Bladder microvascular endothelial cell (primary cell): ENCODE measurements around the gene TRIM28. TPM values are rescaled to one million over a fixed set of nuclear protein-coding genes. Genes with fewer than 3 reads are reported as not detected.

Experiments used
- total RNA-seq: library from RNA; depleted of rRNA; stranded (reverse); fragments of >200 nt; gene quantifications from 2 replicates; pipeline ENCODE4 v1.2.3, GENCODE V29; 2014

Gene TRIM28
- total RNA-seq = 287 and 532 TPM in 2 replicates

DNA sequence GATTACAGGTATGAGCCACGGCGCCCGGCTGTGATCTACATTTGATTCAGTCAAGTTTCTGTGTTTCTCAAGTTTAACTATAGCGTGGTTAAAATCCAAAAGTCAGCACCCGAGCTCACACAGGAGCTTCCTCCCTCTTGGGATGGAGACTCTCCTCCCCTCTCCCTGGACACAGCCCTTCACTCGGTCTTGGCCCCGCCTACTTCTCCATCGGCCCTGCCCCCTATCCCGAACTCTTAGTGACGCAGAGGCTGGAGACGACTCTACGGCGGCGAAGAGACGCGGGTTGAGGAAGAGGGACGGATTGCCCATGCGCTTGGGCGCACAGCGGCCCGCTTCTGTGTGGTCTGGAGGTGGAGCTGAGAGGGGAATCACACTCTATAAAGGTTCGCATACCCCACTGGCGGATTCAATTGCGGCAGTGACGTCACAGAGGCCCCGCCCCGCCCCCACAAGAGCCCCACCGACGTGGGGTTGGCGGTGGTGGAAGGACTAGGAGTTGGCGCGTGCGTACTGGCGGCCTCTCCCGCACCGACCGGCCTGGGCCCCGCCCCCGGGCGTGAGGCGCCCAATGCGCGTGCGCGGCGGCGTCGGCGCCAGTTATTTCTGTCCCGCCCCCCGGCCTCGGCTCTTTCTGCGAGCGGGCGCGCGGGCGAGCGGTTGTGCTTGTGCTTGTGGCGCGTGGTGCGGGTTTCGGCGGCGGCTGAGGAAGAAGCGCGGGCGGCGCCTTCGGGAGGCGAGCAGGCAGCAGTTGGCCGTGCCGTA is at the start of gene TRIM28:
Gene TRIM28, plus strand, starts transcription at position 239 of the 765 bp plus-strand sequence. CDS start 694 bp downstream, outside the sequence.

DNA sequence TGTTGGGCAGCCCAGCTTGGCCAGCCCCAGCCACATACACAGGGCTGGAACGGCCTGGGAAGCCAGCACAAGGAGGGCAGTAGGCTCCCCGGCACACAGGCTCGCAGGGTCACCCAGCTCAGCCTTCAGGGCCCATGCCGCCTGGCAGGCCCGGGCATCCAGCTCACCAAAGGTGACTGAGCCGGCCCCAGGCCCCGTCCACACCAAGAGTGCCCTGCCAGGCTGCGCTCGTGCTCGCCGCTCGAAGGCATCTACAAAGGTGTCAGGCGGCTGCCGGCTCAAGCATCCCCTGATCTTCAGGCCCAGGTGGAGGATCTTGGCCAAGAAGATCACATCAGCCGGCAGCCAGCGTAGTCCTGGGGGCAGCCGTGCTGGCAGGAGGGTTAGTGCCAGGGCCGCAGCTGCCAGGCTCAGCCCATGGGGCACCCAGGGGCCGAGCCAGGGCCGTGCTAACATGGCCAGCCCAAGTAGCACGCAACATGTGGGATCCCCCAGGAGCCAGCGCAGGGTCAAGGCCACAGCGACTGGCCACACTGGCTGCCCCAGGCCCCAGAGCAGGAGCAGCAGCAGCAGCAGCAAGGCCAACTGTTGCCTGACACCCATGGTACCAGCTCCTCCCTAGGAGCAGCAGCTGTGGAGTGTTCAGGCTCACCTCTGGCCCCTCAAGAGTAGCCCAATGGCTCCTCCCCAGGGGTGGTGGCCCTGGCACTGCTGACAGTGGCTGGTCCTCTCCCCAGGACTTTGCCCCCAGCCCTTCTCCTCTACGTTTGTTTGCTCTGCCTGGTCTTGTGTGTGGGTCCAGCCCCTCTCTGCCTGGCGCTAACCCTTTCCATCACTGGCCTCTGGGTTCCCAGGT is 32.3 kb upstream of the TRIM28 start, which contains the start of gene SLC27A5:
Gene SLC27A5, minus strand, starts transcription at position 640 of the 856 bp plus-strand sequence. Its CDS starts 37 bp downstream, at position 603.

DNA sequence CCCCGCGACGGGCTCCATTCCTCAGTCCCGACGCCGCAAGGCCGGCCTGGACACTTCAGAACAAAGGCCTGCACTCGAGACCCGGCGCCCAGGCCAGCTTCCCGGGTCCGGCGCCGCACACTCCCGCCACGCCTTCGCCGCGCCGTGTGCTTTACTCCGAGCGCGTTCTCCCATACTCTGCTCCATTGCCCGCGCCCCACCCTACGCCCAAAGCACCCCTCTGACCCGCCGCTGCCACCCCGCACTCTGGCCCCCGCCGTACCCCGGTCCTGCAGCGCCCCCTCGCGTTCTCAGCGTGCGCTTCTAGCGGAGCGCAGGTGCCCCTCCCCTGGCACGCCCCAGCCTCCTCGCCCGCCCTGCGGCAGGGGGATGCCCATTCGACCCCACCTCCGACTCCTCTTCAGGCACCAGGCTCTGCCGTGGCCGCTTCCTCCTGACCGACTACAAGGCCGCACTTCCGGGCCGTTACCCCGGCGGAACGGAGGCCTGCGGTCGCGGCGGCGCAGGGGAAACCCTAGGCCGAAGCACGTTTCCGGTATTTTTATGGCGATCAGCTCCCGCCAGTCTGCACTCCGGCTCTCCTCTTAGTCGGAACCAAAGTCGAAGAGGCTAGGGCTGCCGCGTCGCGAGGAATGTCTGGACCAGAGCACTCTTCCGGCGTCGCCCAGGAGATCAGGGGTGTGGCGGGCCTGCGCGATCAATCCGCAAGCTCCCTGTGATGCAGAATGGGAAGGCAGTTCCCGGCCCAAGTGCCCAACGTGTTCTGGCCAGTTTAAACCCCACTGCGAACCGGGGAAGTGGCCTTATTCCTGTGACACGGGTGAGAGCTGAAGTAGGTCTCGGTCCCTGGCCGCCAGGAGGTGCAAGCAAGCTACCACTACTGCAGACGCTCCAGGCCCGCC is 24.3 kb upstream of the TRIM28 start, which contains the start of gene ZBTB45:
Gene ZBTB45, minus strand, starts transcription at position 456 of the 902 bp plus-strand sequence. CDS start 2,137 bp downstream, outside the sequence.

DNA sequence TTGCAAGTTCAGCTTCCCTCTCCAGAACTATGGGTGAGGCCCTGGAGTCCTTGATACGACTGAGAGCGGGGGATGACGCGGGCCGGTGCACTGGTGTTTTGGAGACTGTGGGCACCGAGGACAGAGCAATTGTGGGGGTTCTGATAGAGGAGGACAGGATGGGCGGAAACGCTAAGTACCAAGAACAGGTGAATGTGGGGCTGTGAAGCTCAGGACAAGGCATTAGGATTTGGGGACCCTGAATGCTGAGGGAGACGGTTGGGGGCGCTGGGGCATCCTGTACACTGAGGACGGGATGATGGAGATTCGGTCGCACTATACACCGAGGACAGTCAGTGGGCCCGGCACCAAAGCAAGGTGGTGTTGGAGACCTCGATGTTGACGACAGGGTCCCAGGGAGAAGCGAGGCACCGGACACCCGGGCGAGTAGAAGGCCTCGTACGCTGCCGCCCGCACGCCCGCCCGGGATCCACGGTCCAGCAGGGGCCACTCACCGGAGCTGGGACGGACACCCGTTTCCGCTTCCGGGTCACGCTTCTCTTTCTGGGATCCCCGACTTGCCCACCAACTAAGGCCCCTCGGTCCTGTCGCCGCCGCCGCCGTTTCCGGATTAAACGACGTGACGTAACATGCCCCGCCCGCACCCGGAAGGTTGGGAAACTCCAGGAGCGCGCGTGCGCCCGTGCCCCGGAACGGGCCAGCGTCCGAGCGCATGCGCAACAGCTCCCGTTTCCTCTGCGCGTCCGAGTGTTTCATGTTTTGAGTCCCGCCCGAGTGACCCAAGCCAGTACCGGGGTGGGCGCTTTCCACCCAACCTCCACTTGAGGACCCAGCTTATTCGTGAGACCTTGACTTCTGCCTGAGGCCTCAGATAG is 10.9 kb downstream of the TRIM28 start, which contains the start of gene CHMP2A:
Gene CHMP2A, minus strand, starts transcription at position 612 of the 875 bp plus-strand sequence. CDS start 893 bp downstream, outside the sequence.

DNA sequence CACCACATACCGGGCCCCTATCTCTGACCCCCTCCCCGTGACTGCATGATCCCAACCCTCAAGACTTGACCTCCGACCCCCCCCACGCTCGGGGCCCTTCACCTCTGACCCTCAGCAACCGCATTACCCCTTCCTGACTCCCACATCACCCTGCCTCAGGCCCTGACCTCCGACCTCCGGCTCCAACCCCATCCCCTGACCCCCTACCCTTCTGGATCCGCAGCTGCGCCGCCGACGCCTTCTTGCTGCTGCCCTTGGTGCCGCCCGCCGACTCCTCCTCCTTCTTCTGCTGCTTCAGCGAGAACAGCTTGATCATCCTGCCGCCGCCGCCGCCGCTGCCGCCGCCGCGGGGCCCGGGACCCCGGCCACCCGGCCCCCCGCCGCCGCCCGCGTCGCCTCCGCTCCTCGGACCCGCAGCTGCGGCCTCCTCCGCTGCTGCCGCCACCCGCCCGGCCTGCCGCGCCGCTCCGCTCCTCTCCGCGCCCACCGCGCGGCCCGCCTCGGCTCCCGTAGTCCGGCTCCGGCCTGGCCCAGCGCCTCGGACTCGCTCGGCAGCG is 14.3 kb downstream of the TRIM28 start, which contains the start of gene UBE2M:
Gene UBE2M, minus strand, starts transcription at position 546 of the 557 bp plus-strand sequence. Its CDS starts 230 bp downstream, at position 316.

DNA sequence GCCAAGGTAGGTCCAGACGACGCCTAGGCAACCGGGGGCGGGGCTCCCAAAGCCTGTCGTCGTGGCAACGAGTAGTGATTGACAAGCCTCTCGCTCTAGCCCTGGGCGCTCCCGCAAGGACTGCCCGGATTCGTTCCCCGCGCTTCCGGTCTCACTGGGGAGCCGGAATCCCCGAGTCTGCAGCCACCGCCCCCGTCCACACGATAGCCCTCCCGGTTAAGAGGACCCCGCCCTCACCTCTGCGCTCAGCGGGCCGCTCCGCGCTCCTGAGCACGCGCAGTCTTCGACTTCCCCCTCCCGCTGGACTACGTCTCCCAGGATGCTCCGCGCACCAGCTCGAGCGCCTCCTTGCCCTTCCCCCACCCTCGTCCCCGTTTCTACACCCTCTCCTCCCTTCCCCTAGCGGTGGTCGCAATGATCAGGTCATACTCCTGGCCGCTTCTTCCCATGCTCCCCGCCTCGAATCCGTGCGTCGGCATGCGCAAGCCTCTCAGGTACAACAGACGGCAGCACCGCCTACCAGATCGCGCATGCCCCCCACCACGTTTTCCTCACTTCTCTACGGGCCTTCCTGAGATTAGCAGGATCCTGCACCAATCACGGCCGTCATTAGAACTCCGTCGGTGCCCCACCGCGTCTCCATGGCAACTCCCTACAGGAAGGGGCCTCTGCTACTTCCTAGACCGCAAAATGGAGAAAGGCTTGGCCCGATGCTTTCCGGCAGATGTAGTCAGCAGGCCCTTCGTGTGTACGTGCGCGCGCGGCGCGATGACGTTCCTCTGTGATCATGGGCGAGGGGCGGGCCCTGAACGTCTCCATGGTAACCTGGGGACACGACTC is 29.2 kb downstream of the TRIM28 start, which contains the start of gene MZF1:
Gene MZF1, minus strand, starts transcription at position 518 of the 840 bp plus-strand sequence. CDS start 1,946 bp downstream, outside the sequence.

Other genes with a start within 250 kb of the TRIM28 start
- 17.0 and 32.5 TPM in 2 replicates for gene ERVK3-1, start 238.7 kb upstream of the TRIM28 start, total RNA-seq
- 1.3 and 3.3 TPM in 2 replicates for gene ZSCAN22, start 217.1 kb upstream of the TRIM28 start, total RNA-seq
- gene A1BG, start 190.6 kb upstream of the TRIM28 start, total RNA-seq = 2.5 and 2.9 TPM in 2 replicates
- 0.81 and 1.6 TPM in 2 replicates for gene ZNF497, start 181.3 kb upstream of the TRIM28 start, total RNA-seq
- 1.2 and 1.9 TPM in 2 replicates for gene ZNF837, start 163.0 kb upstream of the TRIM28 start, total RNA-seq
- gene RPS5, start 156.8 kb upstream of the TRIM28 start, total RNA-seq = 1,823 and 2,576 TPM in 2 replicates
- gene RNF225, start 148.4 kb upstream of the TRIM28 start, total RNA-seq = not detected in 2 replicates
- gene ZNF584, start 135.4 kb upstream of the TRIM28 start, total RNA-seq = 7.6 and 11.8 TPM in 2 replicates
- 3.7 and 6.3 TPM in 2 replicates for gene ZNF132, start 103.9 kb upstream of the TRIM28 start, total RNA-seq
- 5.2 and 10.5 TPM in 2 replicates for gene ZNF324B, start 92.4 kb upstream of the TRIM28 start, total RNA-seq
- 7.6 and 11.2 TPM in 2 replicates for gene ZNF324, start 77.0 kb upstream of the TRIM28 start, total RNA-seq
- gene ZNF446, start 67.7 kb upstream of the TRIM28 start, total RNA-seq = 3.5 and 3.9 TPM in 2 replicates
- gene SLC27A5, start 32.1 kb upstream of the TRIM28 start, total RNA-seq = 5.9 and 11.2 TPM in 2 replicates
- gene ZBTB45, start 24.3 kb upstream of the TRIM28 start, total RNA-seq = 4.4 and 6.9 TPM in 2 replicates
- 102 and 110 TPM in 2 replicates for gene CHMP2A, start 11.0 kb downstream of the TRIM28 start, total RNA-seq
- gene UBE2M, start 14.5 kb downstream of the TRIM28 start, total RNA-seq = 61.0 and 79.7 TPM in 2 replicates
- gene MZF1, start 29.3 kb downstream of the TRIM28 start, total RNA-seq = 5.8 and 11.1 TPM in 2 replicates